Measurements from ENCODE around the gene MRC2.

Gene MRC2

DNA sequence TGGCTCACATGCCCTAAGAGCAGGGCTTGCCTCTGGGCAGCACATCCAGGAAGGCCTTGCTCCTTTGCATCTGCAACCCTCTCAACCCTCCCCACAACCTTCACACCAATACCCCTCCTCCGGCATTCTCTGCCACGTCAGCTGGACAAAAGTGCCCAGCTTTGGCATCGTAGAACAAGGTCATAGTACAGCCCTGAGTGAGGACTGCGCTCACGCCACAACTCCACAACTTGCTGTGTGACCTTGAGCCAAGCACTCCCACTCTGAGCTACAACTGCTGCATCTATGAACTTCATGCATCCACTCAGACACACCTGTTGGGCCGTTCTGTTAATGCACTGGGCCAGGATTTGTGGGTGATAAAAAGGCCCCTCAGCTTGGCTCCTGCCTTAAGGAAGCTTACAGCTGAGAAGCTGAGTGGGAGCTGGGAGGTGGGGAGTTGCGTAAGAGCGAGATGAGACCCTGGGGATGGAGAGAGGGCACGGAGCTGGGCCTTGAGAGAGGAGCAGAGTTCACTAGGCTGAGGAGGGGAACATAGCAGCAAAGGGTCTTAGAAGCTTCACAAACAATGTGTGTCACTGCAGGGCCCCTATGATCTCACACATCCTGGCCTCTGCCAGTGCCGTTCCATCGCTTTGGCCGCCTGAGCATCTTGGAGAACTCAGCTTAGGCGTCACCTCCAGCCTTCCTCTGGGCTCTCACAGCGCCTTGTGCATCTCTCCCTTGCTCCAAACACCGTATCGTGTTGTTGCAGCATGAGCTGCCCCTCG lies 8.6 kb upstream of the MRC2 start:
- no peak overlapping the region for H3K4me3 ChIP-seq (ENCODE audit: low read depth, low read length)
- DNase-seq (ENCODE audit: low read depth): no peak
- TF ChIP-seq, protein P1, sequence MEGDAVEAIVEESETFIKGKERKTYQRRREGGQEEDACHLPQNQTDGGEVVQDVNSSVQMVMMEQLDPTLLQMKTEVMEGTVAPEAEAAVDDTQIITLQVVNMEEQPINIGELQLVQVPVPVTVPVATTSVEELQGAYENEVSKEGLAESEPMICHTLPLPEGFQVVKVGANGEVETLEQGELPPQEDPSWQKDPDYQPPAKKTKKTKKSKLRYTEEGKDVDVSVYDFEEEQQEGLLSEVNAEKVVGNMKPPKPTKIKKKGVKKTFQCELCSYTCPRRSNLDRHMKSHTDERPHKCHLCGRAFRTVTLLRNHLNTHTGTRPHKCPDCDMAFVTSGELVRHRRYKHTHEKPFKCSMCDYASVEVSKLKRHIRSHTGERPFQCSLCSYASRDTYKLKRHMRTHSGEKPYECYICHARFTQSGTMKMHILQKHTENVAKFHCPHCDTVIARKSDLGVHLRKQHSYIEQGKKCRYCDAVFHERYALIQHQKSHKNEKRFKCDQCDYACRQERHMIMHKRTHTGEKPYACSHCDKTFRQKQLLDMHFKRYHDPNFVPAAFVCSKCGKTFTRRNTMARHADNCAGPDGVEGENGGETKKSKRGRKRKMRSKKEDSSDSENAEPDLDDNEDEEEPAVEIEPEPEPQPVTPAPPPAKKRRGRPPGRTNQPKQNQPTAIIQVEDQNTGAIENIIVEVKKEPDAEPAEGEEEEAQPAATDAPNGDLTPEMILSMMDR (IDR thresholded peaks at IDR 0.05; ENCODE audit: control insufficient read depth, extremely low read depth, insufficient read depth): no peak

DNA sequence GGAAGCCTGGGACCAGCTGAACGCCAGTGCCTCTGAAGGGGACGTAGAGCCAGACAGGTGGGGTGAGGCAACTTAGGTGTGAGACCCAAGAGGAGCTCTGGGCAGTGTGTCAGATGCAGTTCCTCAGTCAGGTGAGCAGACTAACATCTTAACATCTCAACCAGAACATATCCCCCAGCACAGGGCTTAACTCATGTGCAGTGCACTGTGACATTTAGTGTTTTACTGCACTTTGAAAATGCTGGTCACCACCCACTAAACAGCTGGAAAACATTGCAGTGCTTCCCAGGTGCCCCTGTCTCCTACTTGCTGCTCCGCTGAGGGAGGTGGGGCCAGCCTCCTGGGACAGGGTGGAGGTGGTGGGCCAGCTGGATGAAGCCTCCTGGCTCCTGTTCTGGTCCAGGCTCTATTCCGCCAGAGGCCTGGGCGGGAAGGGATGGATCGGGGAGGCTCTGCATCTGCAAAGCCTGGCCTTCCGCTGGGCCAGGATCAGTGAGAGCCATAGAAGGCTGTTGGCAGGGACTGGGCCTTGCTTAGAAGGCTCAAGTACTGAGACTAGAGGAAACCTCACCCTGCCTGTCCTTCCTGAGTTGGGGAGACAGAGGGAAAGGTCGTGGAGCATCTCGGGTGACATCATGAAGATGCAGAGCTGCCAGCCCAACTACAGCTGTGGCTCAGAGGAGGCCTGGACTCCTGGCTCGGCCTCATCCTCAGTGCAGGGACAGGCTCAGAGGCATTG lies 7.9 kb upstream of the MRC2 start:
- no peak overlapping the region for H3K4me3 ChIP-seq (ENCODE audit: low read depth, low read length)
- DNase-seq (ENCODE audit: low read depth): no peak
- TF ChIP-seq, protein P1 (IDR thresholded peaks at IDR 0.05; ENCODE audit: control insufficient read depth, extremely low read depth, insufficient read depth): no peak

DNA sequence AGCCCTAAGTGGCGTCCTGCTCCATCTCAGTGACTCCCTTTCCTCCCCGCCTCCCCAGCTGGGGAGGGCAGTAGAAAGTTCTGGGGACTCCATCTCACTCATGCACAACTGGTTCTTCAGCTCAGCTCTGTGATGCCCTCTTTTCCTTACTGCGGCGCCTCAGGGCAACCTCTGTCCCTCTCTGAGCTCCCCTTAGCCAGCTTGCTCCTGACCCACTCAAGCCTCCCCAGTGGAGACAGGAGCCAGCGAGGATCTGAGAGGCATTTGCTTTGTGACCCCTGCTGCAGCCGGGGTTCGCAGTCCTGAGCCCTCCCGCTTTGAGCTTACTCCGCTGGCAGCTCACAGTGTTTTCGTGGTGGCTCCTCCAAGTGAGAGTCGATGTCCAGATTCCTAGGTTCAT lies 6.2 kb upstream of the MRC2 start:
- TF ChIP-seq, protein P1 (IDR thresholded peaks at IDR 0.05; ENCODE audit: control insufficient read depth, extremely low read depth, insufficient read depth): no peak
- no peak overlapping the region for H3K4me3 ChIP-seq (ENCODE audit: low read depth, low read length)
- DNase-seq (ENCODE audit: low read depth): no peak

DNA sequence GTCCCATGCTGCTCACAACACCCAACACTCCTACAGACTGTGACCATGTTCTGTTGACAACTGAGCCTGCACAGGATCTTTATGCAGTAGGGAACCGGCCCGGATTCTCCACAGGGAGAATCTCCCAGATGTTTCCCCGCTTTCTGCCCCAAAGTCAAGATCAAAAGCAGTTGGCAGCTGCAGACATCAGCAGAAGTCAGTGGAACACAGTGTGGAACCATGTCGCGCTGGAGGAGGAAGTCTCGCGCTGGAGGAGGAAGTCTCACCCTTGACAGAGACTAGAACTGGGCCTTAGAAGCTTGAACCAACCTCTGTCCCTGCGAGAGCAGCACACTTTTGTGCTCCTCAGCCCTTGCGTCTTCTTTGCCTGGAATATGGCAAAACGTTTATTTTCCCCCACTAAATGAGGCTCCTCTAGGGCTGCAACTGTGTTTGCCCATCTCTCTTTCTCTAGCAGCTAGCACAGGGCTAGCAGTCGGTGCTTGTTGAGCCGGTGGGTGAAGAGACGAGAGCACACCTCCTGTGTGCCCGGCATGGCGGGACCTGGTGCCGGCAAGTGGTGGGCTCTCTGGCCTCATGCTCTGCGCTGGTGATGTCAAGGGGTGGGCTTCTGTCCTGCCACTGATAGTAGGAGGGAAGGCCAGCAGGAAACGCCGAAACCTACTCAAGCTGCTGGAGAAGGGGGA lies 2.1 kb upstream of the MRC2 start:
- no peak overlapping the region for H3K4me3 ChIP-seq (ENCODE audit: low read depth, low read length)
- DNase-seq (ENCODE audit: low read depth): no peak
- TF ChIP-seq, protein P1 (IDR thresholded peaks at IDR 0.05; ENCODE audit: control insufficient read depth, extremely low read depth, insufficient read depth): no peak

DNA sequence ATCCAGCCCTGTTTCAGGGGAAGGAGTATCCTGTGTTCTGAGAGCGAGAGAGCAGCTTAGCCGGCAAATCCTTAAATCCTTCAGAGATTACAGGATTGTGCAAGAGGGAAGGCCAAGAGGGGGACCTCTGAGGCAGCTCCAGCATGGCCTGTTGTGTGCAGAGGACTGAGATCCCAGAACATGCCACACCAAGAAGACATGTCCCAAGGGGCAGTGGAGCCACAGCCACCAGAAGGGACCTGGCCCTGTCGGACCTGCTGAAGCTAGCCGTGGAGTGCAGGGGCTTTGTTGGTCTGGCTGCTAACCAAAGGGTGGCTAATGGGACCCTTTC lies 1.6 kb upstream of the MRC2 start:
- no peak overlapping the region for H3K4me3 ChIP-seq (ENCODE audit: low read depth, low read length)
- DNase-seq (ENCODE audit: low read depth): no peak
- TF ChIP-seq, protein P1 (IDR thresholded peaks at IDR 0.05; ENCODE audit: control insufficient read depth, extremely low read depth, insufficient read depth): no peak

DNA sequence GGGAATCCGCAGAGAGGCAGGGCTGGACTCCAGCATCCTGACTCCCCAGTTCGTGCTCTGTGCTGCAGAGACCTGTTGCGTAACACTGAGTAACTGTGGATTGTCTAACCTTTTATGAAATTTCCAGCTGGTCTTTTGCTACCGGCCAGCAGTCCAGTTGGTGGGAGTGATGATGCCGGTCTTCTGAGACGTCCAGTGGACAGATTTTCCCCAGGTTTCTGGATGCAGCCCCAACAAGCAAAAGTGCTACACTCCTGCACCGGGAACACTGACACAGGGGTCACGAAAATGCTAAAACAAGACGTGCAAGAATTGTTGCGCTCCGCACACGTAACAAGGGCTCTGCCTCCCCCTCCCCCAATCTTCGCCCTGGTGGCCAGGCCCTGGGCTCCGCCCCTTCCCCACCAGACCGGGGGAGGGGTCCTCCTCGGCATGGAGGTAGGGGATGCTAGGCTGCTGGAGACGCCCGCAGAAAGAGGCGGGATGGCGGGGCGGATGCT lies 701 bp upstream of the MRC2 start:
- H3K4me3 ChIP-seq (ENCODE audit: low read depth, low read length): peak overlapping the region; percentile 38
- no peak for DNase-seq (ENCODE audit: low read depth)
- TF ChIP-seq, protein P1 (IDR thresholded peaks at IDR 0.05; ENCODE audit: control insufficient read depth, extremely low read depth, insufficient read depth): no peak

Measured in LNCaP clone FGC (cell line).